GM10847 (cell line): ENCODE measurements around the gene OR51B4.

Experiments used
- POLR2A ChIP-seq: IDR thresholded peaks from 2 replicates; pipeline ENCODE4 v1.6.1; 2011; ENCODE audit not compliant: insufficient read length; ENCODE audit errors: extremely low read depth

OR51B4 gene, protein sequence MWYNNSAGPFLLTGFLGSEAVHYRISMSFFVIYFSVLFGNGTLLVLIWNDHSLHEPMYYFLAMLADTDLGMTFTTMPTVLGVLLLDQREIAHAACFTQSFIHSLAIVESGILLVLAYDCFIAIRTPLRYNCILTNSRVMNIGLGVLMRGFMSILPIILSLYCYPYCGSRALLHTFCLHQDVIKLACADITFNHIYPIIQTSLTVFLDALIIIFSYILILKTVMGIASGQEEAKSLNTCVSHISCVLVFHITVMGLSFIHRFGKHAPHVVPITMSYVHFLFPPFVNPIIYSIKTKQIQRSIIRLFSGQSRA

DNA sequence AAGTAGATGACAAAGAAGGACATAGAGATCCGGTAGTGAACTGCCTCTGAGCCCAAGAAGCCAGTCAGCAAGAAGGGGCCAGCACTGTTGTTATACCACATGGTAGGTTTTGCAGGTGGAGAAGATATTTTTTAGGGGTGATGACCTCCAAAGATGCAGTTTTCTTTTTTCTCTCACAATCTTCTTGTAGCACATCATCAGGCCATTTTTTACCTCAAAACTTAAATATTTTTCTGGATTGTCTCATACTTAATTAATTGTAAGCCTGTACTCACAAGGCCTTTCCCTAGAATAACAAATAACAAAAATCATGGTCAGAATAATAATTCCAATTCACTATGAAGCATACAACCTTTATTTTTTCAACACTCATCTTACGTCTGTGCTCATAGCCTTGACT, at the start of gene OR51B4:
Gene OR51B4 (minus strand): TSS at position 101 of the 400 bp plus-strand sequence. CDS start 0 bp downstream, at position 101.
- TF ChIP-seq POLR2A, result no peak

DNA sequence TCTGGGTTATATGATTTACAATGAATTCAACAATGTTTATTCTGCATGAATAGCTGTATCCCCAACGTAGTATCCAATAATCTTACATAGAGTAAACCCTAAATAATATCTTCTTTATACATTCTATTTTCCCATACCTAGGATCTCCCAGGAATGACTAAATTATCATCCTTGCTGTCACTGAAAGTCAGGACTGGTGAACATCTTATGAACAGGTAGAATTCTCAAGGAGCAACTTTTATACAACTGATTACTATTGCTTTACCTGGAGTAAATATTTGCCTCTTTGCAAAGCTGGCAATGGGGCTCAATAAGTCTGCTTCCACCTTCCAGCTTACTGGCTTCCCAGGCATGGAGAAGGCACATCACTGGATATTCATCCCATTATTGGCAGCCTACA, 49.5 kb upstream of the OR51B4 start, which contains the start of gene OR51B6:
Gene OR51B6 (plus strand): TSS at position 301 of the 400 bp plus-strand sequence. CDS start 0 bp downstream, at position 301.
- TF ChIP-seq POLR2A, result no peak

DNA sequence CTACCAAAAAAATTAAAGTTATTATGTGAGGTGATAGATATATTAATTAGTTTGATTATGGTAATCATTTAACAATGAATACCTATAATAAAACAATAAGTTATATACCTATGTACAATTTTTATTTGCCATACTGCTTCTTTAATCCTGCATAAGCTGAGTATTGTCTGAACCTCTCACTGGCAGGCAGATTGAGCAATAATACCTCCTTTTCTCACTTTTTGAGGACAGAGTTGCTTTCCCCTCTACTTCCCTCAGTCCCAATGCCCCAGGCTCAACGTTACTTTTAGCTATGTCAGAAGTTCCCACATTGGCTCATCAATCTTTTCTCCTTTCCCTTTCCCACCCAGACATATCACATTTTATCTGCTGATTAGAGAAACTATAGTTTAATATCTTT, 47.8 kb upstream of the OR51B4 start:
- TF ChIP-seq POLR2A, result no peak

DNA sequence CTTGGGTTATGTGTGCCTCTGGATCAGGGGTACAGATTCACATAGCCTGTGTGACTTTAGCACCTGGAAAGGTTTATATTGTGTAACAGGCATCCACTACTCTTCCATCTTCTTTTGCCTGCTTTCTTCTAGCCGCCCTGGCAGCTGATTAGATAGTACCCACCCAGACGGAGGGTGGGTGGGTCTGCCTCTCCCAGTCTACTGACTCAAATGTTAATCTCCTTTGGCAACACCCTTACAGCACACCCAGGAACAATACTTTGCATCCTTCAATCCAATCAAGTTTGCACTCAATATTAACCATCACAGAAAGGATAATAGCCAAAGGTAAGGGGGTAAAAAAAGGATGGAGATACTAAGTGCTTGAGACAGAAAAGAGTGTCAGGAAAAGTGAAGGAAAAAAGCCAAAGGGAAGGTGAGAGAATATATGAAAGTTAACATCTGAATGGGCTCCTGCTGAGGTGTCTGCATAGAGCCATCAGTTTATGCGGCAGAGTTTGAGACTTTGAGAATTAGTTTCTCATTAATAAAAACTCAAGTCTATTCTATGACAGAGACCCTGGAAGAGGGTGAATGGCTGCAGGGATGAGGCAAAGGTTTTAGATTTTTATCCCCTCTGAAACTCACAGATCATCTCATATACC, 46.9 kb upstream of the OR51B4 start:
- TF ChIP-seq POLR2A, result no peak

DNA sequence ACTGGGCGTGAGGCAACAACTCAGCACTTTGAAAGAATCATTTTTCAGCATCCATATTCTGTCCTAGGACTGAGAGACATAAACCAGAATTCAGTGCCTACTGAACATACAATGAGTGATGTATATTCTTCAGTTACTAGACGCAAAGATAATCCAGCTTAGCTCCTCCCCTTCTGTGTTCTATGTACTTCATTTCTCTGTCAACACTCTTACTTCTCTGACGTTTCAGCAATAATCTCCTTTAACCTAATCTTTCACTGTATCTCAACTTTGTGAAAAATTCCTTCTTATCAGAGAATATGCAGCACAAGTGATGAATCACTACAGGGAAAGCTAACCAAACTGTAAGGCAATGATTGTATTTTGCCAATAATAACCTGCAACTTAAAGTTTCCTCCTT, 44.1 kb upstream of the OR51B4 start:
- TF ChIP-seq POLR2A, result no peak

DNA sequence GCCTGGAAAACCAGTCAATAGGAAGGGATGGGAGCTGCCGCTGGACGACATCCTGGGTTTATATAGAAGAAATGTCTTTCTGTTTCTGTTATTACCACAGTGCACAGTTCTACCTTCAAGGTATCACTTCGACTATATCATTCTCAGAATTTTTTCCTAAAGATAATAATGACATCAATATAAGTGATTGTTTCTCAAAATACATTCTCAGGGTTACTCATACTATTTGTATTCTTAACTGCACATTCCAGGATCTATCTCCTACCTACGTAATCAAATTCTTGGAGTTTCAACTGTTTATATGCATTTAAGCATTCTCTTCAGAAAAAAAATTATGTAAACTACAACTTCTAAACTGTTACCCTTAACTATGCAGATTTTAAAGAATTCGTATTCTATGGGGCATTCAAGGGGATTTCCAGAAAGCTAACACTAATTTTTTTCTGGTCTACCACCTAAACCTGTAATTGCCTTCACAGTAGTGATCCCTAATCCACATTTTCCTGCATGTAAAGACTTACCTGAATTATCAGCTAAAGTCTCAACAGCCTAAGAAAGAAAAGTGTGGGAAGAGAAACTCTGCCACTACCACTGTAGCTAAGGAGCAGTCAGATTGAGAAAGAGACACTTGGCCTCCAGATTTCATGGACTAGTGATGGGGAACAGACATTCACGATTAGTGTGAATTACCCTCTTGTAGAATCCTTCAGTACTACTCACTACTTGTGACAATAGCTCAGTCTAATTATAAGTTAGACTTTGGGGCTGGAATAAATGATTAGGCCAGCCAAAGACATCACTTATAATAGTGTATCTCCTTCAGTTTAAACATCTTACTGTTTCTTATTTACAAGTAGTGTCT, 42.0 kb upstream of the OR51B4 start, which contains the start of gene OR51B5:
Gene OR51B5 (minus strand): TSS at position 51 of the 862 bp plus-strand sequence. CDS start 0 bp downstream, at position 51.
- TF ChIP-seq POLR2A, result no peak

DNA sequence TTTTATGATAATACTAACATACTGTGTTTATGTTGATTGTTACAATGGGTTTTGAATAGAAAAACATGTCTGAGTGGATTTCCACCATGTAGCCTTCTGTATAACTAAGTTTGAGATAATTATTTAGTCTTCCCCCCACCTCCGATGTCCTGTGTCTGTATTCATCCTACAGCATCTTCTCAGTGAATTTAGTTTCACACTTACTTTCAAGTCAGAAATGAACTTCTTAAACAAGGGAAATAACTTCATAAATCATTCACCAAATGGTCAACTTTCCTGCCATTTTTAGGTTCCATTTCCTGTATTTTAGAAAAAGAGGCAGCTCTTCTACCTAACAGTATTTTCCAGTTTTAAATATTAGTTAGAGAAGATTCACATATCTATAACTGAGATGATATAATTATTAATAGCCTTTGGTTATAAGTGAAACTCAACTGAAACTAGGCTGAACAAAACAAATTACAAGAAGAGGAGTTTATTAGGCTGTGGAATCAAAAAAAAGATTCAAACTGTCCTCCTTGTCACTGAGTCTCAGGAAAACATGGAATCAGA, 38.1 kb upstream of the OR51B4 start:
- no peak for TF ChIP-seq POLR2A

DNA sequence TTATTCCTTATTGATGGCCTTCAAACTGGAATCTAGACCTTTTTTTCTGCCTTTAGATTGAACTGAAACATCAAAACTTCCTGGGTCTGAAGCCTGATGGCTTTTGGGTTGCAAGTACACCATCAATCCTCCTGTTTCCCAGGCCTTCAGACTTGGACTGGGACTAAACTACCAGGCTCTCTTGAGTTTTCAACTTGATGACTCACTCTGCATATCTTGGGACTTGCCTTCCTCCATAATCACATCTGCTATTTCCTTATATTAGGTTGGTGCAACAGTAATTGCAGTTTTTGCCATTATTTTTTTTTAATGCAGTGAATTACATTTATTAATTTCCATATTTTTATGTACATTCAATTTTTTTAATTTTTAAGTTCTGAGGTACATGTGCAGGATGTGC, 34.6 kb upstream of the OR51B4 start:
- no peak for TF ChIP-seq POLR2A

DNA sequence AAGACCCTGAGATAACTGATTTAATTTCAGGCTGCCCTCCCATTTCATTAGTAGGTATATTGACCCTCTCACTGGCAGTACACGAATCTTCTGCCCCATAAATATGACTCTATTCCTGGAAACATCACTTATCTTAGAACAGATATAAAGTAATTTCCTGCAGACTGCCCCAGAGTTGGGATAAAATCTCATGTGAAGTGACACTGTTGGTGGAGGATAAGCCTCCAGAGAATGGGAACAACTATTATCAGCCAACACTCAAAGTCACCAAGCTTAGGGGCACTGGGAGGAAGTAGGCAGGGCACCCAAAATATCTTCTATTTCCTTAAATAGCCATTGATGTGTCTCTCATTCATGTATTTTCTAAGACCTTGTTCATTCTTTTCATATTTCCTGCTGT, 33.4 kb upstream of the OR51B4 start:
- TF ChIP-seq POLR2A, result no peak

DNA sequence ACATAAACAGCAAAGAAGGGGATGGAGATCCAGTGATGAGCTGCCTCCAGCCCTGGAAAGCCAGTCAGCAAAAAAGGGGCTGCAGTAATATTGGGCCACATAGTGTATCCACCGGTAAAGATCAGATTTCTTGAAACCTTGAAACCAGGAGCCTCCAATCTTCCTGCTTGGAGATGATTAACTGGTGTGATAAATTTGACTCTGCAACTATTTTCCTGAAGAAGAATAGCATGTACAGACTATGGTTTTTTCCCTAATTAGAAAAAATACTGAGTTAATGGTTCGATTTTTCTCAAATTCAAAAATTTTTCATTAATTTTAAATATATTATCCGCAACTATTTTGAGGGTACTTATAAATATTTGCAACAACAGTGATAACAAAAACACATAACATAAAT, 22.5 kb upstream of the OR51B4 start, which contains the start of gene OR51B2:
Gene OR51B2 (minus strand): TSS at position 101 of the 400 bp plus-strand sequence. CDS start 0 bp downstream, at position 101.
- no peak for TF ChIP-seq POLR2A

DNA sequence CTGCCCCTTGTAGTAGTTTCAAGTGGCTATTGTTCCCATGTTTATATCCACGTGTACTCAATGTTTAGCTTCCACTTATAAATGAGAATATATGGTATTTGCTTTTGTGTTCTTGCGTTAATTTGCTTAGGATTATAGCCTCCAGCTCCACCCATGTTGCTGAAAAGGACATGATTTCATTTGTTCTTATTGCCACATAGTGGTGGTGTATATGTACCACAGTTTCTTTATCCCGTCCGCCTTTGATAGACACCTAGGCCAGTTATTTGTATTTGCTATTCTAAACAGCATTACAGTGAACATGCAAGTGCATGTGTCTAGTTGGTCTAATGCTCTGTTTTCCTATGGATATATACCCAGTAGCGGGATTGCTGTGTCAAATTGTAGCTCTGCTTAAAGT, 15.5 kb upstream of the OR51B4 start:
- no peak for TF ChIP-seq POLR2A

DNA sequence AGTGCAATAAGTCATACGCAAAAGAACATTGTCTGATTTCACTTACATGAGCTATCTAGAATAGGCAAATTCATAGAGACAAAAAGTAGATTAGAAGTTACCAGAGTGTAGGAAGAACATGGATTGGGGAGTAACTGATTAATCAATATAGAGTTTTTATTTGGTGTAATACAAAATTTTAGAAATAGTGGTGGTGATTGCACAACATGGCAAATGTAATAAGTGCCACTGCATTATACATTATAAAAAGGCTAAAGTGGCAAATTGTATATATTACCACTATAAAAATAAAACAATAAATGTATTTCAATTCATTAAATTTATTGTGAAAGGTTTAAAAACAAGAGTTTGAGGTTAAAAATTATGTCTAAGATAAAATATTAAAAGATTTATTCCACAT, 8.7 kb upstream of the OR51B4 start:
- TF ChIP-seq POLR2A, result no peak

DNA sequence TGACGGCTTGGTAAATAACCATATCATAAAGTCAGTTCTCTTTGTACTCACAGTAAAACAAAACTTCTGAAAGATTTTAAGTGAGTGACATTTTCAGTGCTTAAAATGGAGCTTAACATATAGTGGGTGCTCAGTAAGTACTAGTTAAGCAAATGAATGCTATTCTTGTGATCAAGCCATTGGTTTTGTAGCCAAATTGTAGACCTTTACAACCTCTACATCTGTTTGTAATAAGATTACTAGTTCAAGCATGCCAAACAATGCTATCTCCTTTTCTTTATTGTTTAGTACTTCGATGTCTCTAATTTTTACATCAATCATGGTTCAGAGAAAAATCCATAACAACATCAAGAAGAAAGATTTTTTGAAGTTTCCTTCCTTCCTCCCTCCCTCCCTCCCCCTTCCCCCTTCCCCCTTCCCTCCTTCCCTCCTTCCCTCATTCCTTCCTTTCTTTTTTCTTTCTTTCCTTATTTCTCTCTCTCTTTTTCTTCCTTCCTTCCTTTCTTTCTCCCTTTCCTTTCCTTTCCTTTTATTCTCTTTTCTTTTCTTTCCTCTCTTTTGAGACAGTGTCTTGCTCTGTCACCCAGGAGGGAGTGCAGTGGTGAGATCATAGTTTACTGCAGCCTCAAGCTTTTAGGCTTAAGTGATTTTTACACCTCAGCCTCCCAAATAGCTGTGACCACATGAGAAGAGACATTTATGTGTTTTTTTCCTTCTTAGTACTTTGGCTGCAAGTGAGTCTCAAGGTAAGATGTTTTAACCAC, 5.7 kb upstream of the OR51B4 start:
- no peak for TF ChIP-seq POLR2A

DNA sequence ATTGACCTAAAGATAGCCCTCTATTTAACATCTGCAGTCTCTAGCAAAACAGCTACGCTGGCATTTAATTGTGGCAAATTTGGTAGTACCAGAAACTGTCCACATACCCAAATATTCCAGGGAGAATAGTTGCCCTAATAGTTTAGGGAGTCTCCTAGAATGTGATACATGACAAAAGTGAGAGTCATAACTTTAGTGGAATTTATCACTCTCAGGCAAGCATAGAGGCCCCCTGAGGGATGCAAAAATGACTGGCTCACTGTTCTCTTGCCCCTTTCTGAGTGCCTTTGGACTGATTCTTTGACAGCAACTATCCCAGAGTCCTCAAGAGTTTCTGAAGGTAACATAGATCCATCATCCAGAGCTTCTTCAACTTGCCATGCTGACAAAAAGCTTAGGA, 2.3 kb upstream of the OR51B4 start:
- TF ChIP-seq POLR2A, result no peak
